HG03457 (cell line): ENCODE results near the gene GABARAPL1.

Source experiments
- ATAC-seq: cut with Tn5 transposase; IDR thresholded peaks from one replicate; pipeline ENCODE4 v1.9.1; 2021; ENCODE audit warnings: moderate number of reproducible peaks; ENCODE audit not compliant: unreplicated experiment

Gene GABARAPL1

GRCh38 chr12:10226731-10227130, 14.1 kb downstream of the GABARAPL1 start:
- no peak for ATAC-seq

GRCh38 chr12:10227648-10228047, 15.0 kb downstream of the GABARAPL1 start:
- no peak for ATAC-seq

DNA sequence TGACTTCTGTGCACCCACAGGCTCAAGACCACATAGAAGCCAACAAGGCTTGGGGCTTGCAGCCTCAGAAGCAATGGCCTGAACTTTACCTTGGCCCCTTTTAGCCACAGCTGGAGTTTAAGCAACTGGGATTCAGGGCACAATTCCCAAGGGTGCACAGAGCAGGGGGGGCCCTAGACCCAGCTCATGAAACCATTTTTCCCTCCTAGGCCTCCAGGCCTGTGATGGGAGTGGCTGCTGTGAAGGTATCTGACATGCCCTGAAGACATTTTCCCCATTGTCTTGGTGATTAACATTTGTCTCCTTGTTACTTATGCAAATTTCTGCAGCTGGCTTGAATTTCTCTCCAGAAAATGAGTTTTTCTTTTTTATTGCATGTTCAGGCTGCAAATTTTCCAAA, 21.9 kb downstream of the GABARAPL1 start:
- no peak for ATAC-seq

GRCh38 chr12:10235761-10236631, 23.3 kb downstream of the GABARAPL1 start:
- no peak for ATAC-seq

- ATAC-seq = no peak
These were observed 24.0 kb downstream of the GABARAPL1 start for GRCh38 chr12:10236720-10237119.

DNA sequence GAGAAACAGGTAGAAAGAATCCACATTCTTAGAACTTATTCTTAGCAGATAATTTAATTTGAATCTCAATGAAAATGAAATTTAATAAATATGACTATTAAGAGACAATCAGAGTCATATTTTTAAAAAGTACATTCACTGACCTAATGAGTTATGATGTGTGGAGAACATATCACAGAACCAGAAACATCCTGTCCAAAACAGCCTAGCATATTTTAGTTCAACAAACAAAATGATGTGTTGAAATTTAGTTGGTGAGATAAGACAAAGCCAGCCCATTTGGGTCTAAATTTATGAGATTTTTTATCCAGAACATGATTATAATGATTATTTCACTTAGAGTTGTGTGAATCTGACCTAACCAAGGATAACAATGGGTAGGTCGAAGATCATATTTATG, 25.8 kb downstream of the GABARAPL1 start:
- ATAC-seq = no peak

GRCh38 chr12:10241290-10241689, 28.6 kb downstream of the GABARAPL1 start:
- ATAC-seq = no peak

- no peak for ATAC-seq
These were observed 29.1 kb downstream of the GABARAPL1 start for GRCh38 chr12:10241727-10242126.

DNA sequence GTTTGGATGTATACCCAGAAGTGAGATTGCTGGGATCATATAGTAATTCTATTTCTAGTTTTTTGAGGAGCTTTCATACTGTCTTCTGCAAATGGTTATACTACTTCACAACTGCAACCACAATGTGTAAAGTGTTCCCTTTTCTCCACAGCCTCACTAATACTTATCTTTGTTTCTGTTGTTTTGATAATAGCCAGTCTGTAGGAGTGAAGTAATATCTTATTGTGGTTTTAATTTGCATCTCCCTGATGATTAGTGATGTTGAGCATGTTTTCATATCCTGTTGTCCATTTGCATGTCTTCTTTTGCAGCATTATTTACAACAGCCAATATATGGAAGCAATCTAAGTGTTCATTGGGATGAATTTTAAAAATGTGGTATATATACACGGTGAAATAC, 29.9 kb downstream of the GABARAPL1 start:
- no peak for ATAC-seq

GRCh38 chr12:10243818-10244520, 31.3 kb downstream of the GABARAPL1 start:
- ATAC-seq = peak; percentile 85

DNA sequence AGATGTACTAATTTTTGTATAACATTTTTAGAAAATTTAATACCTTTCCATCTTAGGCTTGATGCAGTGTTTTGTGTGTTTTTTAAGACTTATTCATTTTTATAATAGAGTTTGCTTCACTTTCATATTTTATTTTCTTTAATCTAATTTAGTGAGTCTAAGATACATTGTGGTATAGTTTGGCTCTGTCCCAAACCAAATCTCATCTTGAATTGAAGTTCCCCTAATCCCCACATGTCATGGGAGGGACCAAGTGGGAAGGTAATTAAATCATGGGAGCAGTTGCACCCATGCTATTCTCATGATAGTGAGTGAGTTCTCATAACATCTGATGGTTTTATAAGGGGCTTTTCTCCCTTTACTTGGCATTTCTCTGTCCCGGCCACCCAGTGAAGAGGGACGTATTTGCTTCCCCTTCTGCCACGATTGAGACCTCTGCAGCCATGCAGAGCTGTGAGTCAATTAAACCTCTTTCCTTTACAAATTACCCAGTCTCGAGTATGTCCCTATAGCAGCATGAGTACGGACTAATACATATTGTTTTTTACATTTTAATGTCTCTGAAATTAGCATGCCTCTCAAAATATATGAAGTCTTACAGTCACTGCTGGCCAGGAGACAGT, 34.9 kb downstream of the GABARAPL1 start:
- no peak for ATAC-seq

GRCh38 chr12:10249690-10250455, 37.2 kb downstream of the GABARAPL1 start:
- no peak for ATAC-seq

DNA sequence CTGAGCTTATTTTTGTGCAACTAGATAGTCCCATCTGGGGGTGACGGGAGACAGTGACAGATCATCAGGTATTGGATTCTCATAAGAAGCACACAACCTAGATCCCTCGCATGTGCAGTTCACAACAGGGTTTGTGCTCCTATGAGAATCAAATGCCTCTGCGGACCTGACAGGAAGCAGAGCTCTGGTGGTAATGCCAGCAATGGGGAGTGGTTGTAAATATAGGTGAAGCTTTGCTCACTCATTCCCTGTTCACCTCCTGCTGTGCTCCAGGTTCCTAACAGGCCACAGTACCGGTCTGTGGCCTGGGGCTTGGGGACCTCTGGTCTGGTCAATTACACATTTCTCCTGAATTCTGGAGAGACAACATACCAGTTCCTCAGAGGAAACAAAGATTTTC, 39.0 kb downstream of the GABARAPL1 start:
- ATAC-seq = no peak

- ATAC-seq = no peak
These were observed 39.5 kb downstream of the GABARAPL1 start for GRCh38 chr12:10252201-10252600.

GRCh38 chr12:10256064-10256463, 43.4 kb downstream of the GABARAPL1 start:
- ATAC-seq = no peak

GRCh38 chr12:10260927-10261326, 48.2 kb downstream of the GABARAPL1 start:
- no peak for ATAC-seq

DNA sequence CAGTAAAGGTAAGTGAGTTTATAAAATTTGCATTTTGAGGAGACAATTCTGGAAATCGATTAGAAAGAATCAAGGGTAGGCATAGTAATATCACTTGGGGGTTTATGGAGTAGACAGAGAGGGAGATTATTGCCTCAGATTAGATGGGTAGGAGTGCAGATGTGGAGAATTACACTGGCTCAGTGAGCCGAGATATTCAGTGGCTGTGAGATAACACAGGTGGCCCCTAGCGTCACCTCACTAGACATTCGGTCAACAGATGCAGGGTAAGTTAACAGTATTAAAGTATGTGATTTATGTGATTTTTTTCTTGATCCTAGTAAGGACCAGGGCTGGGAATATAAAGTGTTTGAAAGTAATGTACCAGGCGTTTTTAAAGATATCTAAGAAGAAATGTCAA, 55.4 kb downstream of the GABARAPL1 start:
- ATAC-seq = no peak

DNA sequence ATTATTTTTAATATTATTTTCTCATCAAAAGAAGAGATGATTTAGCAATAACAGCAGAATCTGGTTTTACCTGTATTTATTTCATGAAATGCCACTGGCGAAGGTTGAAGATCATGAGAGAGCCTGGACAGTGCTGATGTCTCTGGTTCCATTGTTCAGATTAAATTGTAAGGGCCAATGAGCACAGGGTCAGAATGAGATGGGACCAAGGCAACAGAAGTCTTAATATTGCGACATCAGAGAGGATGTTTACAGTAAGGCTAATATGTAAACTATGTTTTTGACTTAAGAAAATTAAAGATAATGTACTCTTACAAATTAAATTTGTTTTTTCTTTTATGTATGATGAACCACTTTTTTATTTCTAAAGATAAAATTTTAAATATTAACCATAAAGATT, 59.8 kb downstream of the GABARAPL1 start:
- no peak for ATAC-seq
